Brain microvascular endothelial cell (primary cell): ENCODE results near the gene MALAT1.
"Not testable (repeated sequence)": the region's sequence is repeated elsewhere in the genome, so short reads cannot be mapped to it uniquely, and the experiment has no call there.

ENCODE experiments used
- DNase-seq: peaks from one replicate; pipeline ENCODE4 v3.0.0-alpha.2; 2020
- H3K27ac ChIP-seq: fragments of 250-450 bp; sonication (Bioruptor Pico); 2 replicates; pipeline ENCODE4 v1.5.1; 2020; ENCODE audit warnings: mild to moderate bottlenecking, moderate library complexity
- H3K27me3 ChIP-seq: fragments of 250-450 bp; sonication (Bioruptor Pico); replicated peaks from 2 replicates; pipeline ENCODE4 v1.5.1; 2020; ENCODE audit warnings: mild to moderate bottlenecking
- H3K36me3 ChIP-seq: fragments of 250-450 bp; sonication (Bioruptor Pico); replicated peaks from 2 replicates; pipeline ENCODE4 v1.5.1; 2020; ENCODE audit warnings: mild to moderate bottlenecking
- H3K4me3 ChIP-seq: 2 replicates; pipeline ENCODE4 v1.5.1; 2011; ENCODE audit warnings: low read depth, mild to moderate bottlenecking, control low read depth, low read length, moderate library complexity
- CTCF ChIP-seq: IDR thresholded peaks from 2 replicates; pipeline ENCODE4 v1.5.1; 2011; ENCODE audit warnings: low read depth, mild to moderate bottlenecking, moderate library complexity, low read length, control low read depth, inconsistent platforms; ENCODE audit errors: missing control alignments
- in situ Hi-C: cut with HindIII; loops from 2 replicates; pipeline ENCODE4 v1.10.0; 2017; ENCODE audit warnings: low sequenced_read_pairs, low pct_ligation_motif_present

The MALAT1 gene

GRCh38 chr11:65456418-65456817, 42.4 kb upstream of the MALAT1 start:
- Histone ChIP-seq H3K4me3 (no peak overlapping the region), H3K27ac (peak overlapping the region; percentile 43), H3K36me3 (no peaks in the 10 kb centered on the region), H3K27me3 (no peaks in the 10 kb centered on the region)
- no peak for TF ChIP-seq CTCF
- in situ Hi-C loops, result no loop called here
- DNase-seq, result no peak

- Histone ChIP-seq H3K27me3 (no peaks in the 10 kb centered on the region), H3K36me3 (no peaks in the 10 kb centered on the region), H3K4me3 (no peak overlapping the region), H3K27ac (no peak overlapping the region)
- in situ Hi-C loops, result no loop called here
- no peak for DNase-seq
- TF ChIP-seq CTCF, result no peak
These were observed 39.3 kb upstream of the MALAT1 start for GRCh38 chr11:65459552-65459951.

GRCh38 chr11:65465471-65465870, 33.4 kb upstream of the MALAT1 start:
- DNase-seq, H3K27ac ChIP-seq, H3K36me3 ChIP-seq, H3K4me3 ChIP-seq, in situ Hi-C loops, H3K27me3 ChIP-seq: not testable (repeated sequence)

GRCh38 chr11:65467306-65467705, 31.5 kb upstream of the MALAT1 start:
- in situ Hi-C loops, result not testable (repeated sequence)

GRCh38 chr11:65468874-65469333, 29.9 kb upstream of the MALAT1 start:
- no peak for DNase-seq
- H3K27ac ChIP-seq, result no peak overlapping the region
- no peaks in the 10 kb centered on the region for H3K36me3 ChIP-seq
- peak; percentile 67 for TF ChIP-seq CTCF
- no peak overlapping the region for H3K4me3 ChIP-seq
- in situ Hi-C loops, result no loop called here
- H3K27me3 ChIP-seq, result no peaks in the 10 kb centered on the region

More at GRCh38 chr11:65467306-65467705, 31.5 kb upstream of the MALAT1 start:
- TF ChIP-seq CTCF, result peak; percentile 24
- not testable (repeated sequence) for H3K4me3 ChIP-seq, H3K27ac ChIP-seq, H3K27me3 ChIP-seq, DNase-seq, H3K36me3 ChIP-seq

GRCh38 chr11:65470433-65471049, 28.3 kb upstream of the MALAT1 start:
- no peak for TF ChIP-seq CTCF
- Histone ChIP-seq H3K4me3 (no peak overlapping the region), H3K27ac (no peak overlapping the region), H3K36me3 (no peaks in the 10 kb centered on the region), H3K27me3 (no peaks in the 10 kb centered on the region)
- in situ Hi-C loops, result no loop called here
- no peak for DNase-seq
